Parathyroid adenoma (tissue), 2 donors: ENCODE measurements around the gene DPYSL4.

ENCODE experiments used
- H2AFZ ChIP-seq: fragments of 300-600 bp; sonication (generic); one replicate; pipeline ENCODE4 v1.7.0; 2017; ENCODE audit warnings: antibody characterized with exemption, mild to moderate bottlenecking
- H3K27ac ChIP-seq: fragments of 300-600 bp; sonication (generic); one replicate; pipeline ENCODE4 v1.7.0; 2017
- H3K27me3 ChIP-seq: fragments of 300-600 bp; sonication (generic); one replicate; pipeline ENCODE4 v1.7.0; 2017; ENCODE audit warnings: low read length; ENCODE audit not compliant: control insufficient read depth, insufficient read depth
- H3K36me3 ChIP-seq: fragments of 300-600 bp; sonication (generic); one replicate; pipeline ENCODE4 v1.7.0; 2017; ENCODE audit warnings: low read length; ENCODE audit not compliant: control insufficient read depth, insufficient read depth
- H3K4me1 ChIP-seq: fragments of 300-600 bp; sonication (generic); one replicate; pipeline ENCODE4 v1.7.0; 2017; ENCODE audit warnings: control low read depth
- H3K4me2 ChIP-seq: fragments of 300-600 bp; sonication (generic); one replicate; pipeline ENCODE4 v1.7.0; 2017; ENCODE audit warnings: low read length
- H3K4me3 ChIP-seq: fragments of 300-600 bp; sonication (generic); one replicate; pipeline ENCODE4 v1.7.0; 2017; ENCODE audit warnings: low read depth, low read length
- H3K79me2 ChIP-seq: fragments of 300-600 bp; sonication (generic); one replicate; pipeline ENCODE4 v1.7.0; 2017; ENCODE audit warnings: control low read depth
- H3K9ac ChIP-seq: fragments of 300-600 bp; sonication (generic); one replicate; pipeline ENCODE4 v1.7.0; 2017; ENCODE audit warnings: mild to moderate bottlenecking
- H3K9me3 ChIP-seq: fragments of 300-600 bp; sonication (generic); one replicate; pipeline ENCODE4 v1.7.0; 2017; ENCODE audit warnings: low read length; ENCODE audit not compliant: control insufficient read depth
- TF ChIP-seq, protein P1 (sequence below): fragments of 300-600 bp; sonication (generic); IDR thresholded peaks from one replicate; pipeline ENCODE4 v1.7.0; 2017; ENCODE audit warnings: antibody characterized with exemption, mild to moderate bottlenecking
- donor health status: primary hyperparathyroidism.

The DPYSL4 gene

DNA sequence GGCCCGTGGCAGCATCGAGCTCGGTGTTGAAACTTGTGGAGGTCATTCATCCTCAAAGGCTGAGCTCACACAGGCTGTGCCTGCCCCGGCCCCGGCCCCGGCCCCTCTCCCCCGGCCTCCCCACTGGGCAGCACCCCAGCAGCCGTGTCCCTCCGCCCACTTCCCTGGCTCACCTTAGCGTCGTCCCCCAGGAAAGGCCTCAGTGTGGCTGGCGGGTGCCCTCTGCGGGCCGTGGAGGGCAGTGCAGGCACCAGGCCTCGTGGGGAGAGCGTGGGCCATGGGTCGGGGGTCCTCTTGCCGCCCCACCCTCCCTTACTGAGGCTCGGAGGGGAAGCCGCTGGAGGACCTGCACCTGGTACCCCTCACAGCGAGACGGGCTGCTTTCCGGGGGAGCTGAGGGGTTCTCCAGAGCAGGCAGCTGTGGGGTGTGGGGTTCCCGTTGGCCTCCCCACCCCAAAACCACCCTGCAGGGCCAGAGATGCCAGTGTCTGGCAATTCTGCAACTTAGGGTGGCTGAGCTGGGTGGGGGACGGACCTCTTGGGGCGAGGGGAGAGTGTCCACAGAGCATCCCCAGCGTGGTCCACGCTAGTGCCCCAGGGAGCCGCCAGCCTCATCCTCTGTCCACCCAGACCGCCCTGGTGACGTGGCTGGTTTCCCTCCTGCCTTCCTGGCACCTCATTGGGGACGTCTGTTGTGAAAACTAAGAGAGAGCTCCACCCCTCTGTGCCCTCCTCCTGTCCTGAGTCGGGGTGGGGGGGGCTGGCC is 44.2 kb upstream of the DPYSL4 start:
- Histone ChIP-seq H3K36me3 (no peaks in the 10 kb centered on the region), H3K27me3 (no peaks in the 10 kb centered on the region), H3K79me2 (no peaks in the 10 kb centered on the region), H2AFZ (no peak overlapping the region), H3K4me3 (no peak overlapping the region), H3K27ac (no peak overlapping the region), H3K4me2 (no peak overlapping the region), H3K4me1 (no peaks in the 10 kb centered on the region), H3K9ac (no peak overlapping the region), H3K9me3 (no peaks in the 10 kb centered on the region)
- TF ChIP-seq, protein P1, sequence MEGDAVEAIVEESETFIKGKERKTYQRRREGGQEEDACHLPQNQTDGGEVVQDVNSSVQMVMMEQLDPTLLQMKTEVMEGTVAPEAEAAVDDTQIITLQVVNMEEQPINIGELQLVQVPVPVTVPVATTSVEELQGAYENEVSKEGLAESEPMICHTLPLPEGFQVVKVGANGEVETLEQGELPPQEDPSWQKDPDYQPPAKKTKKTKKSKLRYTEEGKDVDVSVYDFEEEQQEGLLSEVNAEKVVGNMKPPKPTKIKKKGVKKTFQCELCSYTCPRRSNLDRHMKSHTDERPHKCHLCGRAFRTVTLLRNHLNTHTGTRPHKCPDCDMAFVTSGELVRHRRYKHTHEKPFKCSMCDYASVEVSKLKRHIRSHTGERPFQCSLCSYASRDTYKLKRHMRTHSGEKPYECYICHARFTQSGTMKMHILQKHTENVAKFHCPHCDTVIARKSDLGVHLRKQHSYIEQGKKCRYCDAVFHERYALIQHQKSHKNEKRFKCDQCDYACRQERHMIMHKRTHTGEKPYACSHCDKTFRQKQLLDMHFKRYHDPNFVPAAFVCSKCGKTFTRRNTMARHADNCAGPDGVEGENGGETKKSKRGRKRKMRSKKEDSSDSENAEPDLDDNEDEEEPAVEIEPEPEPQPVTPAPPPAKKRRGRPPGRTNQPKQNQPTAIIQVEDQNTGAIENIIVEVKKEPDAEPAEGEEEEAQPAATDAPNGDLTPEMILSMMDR: peak; percentile 86

DNA sequence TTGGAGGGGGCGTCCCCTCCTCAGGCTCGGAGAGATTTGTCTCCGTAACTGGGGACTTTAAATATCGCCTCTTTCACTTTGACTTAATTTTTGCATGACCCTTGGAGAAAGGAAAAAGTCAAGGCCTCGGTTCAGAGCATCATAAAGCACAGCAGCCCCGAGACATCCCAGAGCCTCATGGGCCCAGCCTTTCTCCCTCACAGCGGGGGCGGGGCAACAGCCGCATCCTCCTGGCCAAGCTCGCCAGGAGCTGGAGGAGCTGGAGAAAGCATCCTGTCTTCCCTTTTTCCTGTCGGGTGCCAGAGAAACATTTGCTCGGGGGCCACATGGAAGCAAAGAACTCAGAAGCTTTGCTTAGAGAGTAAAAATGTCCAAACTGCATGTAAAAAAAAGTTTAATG is 43.6 kb upstream of the DPYSL4 start:
- H3K27me3 ChIP-seq: no peaks in the 10 kb centered on the region

DNA sequence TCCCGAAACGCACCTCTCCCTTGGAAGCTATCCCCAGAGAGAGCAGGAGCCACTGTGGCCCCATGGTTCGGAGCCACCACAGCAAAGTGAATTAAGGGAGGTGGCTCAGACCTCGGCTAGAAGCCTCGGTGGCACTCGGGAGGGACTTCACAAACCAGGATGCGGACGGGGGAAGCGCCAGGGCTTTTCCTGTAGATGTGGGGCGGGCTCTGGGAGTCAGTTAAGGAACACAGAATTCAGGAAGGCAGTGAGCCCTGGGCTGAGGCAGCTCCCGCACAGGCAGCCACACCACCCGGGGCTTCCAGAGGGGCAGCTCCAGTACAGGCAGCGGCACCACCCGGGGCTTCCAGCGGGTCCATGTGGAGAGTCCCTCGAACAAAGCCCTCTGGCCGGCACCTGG is 42.7 kb upstream of the DPYSL4 start:
- H3K79me2 ChIP-seq: no peaks in the 10 kb centered on the region
- H3K9me3 ChIP-seq: no peaks in the 10 kb centered on the region
- H3K4me2 ChIP-seq: no peak overlapping the region
- H2AFZ ChIP-seq: no peak overlapping the region
- H3K27ac ChIP-seq: no peak overlapping the region
- H3K36me3 ChIP-seq: no peaks in the 10 kb centered on the region
- no peaks in the 10 kb centered on the region for H3K27me3 ChIP-seq
- no peak overlapping the region for H3K4me3 ChIP-seq
- H3K4me1 ChIP-seq: no peaks in the 10 kb centered on the region
- TF ChIP-seq, protein P1: no peak
- H3K9ac ChIP-seq: no peak overlapping the region

More for the DNA sequence above, 43.6 kb upstream of the DPYSL4 start:
- Histone ChIP-seq H3K36me3 (no peaks in the 10 kb centered on the region), H3K9me3 (no peaks in the 10 kb centered on the region), H3K4me2 (no peak overlapping the region), H3K4me1 (no peaks in the 10 kb centered on the region), H3K27ac (no peak overlapping the region), H3K4me3 (no peak overlapping the region), H3K9ac (no peak overlapping the region), H2AFZ (no peak overlapping the region), H3K79me2 (no peaks in the 10 kb centered on the region)
- TF ChIP-seq, protein P1: no peak

DNA sequence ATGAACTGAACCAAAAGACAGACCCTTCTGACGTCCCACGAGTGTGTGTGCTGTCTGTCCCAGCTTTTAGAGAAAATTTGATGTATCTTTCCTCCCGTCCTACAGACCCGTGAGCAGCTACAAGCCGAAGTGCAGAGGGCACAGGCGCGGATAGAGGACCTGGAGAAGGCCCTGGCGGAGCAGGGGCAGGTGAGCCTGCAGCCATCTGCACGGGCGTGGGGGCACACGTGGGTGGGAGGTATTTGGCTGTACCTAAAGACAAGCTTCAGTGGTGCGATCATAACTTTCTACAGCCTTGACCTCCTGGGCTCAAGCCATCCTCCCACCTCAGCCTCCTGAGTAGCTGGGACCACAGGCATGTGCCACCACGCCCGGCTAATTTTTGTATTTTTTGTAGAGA is 41.7 kb upstream of the DPYSL4 start:
- Histone ChIP-seq H3K27me3 (no peaks in the 10 kb centered on the region), H3K27ac (no peak overlapping the region), H3K79me2 (no peaks in the 10 kb centered on the region), H3K4me1 (no peaks in the 10 kb centered on the region), H3K4me2 (no peak overlapping the region), H2AFZ (no peak overlapping the region), H3K9me3 (no peaks in the 10 kb centered on the region), H3K4me3 (no peak overlapping the region), H3K36me3 (no peaks in the 10 kb centered on the region), H3K9ac (no peak overlapping the region)
- TF ChIP-seq, protein P1: no peak
